GM19193 (cell line): Measurements from ENCODE around the gene SLC17A3.

Experiments
- POLR2A ChIP-seq: IDR thresholded peaks from 4 replicates; pipeline ENCODE4 v1.6.1; 2011; ENCODE audit not compliant: insufficient read depth, insufficient read length; ENCODE audit errors: extremely low read depth

The SLC17A3 gene

GRCh38 chr6:25832307-25832662 lies 41.8 kb downstream of the SLC17A3 start:
- TF ChIP-seq POLR2A = no peak

DNA sequence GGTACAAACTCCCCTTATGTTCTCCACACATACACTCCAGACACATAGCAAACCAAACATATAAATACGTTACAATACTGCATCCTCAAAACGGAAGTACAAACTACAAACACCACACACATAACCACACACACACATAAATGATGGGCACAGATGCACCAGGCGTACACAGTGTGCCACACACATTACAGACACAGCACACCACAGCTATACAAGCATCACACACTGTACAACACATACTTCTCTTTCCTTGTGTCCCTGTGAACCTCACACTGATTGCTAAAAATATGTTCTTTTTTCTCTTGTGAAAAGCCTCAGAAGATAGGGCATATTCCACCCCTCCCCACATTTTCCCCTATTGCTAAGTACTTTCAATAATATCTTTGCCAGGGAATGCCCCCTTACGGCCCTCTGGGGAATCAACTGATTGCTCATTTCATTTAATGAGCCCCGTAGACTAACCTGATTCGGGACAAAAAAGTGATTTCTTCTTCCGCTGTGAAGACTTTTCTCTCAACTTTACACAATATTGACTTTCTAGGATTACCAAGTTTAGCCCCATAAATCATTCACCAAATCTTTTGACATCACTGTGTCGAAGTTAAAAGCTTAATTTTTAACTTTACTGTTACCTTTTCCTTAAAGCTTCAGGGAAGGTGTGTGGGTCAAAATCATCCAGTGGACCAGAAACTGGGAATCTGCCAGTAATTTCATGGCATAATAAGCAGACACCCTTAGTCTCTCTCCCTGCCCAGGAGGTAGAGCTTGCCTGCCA lies 42.3 kb downstream of the SLC17A3 start, which contains the start of gene SLC17A1:
SLC17A1 (minus strand) TSS at position 521 of the 775 bp plus-strand sequence. CDS start 1,495 bp downstream, outside the sequence.
- TF ChIP-seq POLR2A = no peak

- TF ChIP-seq POLR2A = no peak
Observed at GRCh38 chr6:25830458-25830857, 43.6 kb downstream of the SLC17A3 start.

DNA sequence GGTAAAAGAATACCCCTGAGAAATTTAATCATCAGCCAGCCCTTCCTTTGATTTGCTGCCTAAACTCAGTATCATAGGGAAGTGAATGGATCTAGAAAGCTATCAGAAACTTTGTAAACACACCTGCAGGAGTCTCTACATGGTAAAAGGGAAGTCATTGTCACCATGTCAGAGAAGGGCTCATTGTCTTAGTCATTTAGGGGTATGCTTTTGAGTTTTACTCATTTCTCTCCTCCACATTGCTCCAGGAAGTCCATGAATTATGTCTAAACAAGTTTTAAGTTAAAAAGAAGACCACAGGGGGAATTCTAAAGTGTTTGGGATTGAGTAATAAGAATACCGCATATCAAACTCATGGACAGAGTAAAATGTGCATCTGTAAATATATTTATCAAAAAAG lies 44.7 kb downstream of the SLC17A3 start:
- no peak for TF ChIP-seq POLR2A

DNA sequence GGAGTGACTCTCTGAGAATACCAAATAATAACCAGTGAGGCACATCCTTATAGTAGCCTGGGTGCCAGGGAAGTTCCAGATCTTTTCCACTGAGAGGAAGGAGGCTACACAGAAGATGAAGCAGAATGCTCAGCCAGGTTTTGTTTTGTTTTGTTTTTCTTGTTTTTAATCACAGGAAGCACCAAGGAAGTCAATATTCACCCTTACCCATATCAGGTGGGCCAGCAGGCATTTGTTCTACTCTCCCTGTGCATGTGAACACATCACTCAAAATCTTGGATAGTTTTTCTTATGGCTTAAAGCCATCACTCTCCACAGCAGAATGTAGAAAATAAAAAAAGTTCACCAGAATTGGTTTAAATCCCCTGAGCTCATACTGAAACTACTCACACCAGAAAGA lies 52.7 kb downstream of the SLC17A3 start:
- TF ChIP-seq POLR2A = no peak

DNA sequence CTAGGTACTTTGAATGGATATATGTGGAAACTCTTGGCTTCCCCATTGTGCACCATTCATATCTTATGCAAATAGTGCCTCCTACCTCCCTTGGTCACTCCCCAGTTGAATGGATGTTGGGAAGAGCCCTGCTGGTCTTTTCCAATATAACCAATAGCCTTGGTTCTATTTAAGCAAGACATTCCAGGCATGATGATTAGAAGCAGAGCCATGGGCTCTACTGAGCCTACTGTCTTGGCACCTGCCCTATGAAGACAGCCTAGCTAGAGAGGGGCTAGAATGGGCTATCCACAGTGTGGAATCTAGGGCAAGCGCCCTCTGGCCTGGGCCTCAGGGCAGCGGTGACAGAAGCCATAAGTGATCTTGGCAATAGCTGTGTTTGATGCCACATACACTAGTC lies 57.8 kb downstream of the SLC17A3 start:
- no peak for TF ChIP-seq POLR2A

DNA sequence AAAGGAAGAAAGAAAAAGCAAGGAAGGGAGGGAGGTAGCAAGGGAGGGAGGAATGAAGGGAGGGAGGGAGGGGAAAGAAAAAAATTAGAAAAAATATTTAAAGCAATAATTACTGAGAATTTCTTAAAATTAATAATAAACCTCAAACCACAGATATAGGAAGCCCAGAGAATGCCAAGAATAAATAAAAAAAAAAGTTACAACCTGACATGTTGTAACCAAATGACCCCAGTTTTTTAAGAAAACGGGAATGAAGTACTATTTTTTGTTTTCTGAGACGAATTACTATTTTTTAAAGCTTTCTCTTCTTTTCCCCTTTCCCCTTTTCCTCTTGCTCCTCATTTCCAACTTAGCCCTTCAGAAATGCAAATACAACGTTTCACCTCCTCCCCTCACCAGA lies 58.8 kb downstream of the SLC17A3 start:
- no peak for TF ChIP-seq POLR2A

- TF ChIP-seq POLR2A = no peak
Observed at GRCh38 chr6:25804804-25805203, 69.2 kb downstream of the SLC17A3 start.

DNA sequence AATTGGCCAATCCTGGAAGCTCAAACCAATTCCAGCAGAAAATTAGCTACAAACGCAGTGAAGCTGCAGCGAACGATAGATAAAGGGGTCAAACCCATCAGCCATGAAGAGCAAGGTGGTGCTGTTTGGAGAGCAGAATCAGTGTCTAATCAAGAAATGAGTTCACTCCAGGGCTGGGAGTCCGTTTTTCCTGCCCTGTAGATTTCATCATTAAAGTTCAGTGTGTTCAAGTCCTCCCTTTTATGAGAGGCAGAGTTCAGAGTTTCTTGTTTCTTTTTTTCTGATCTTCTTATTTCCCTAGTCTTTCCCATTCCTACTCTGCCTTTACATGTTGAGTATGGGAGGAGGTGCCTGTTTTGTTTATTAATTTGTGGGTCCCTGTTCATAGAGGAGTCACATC lies 72.6 kb downstream of the SLC17A3 start:
- no peak for TF ChIP-seq POLR2A
